CD4-positive, alpha-beta T cell treated with Interleukin-6 for 4 hours (primary cell): Measurements from ENCODE around the gene UNC5C.

Source experiments
- DNase-seq: peaks from one replicate; pipeline ENCODE4 v3.0.0-alpha.2; 2020; ENCODE audit warnings: mixed read lengths

UNC5C gene

DNA sequence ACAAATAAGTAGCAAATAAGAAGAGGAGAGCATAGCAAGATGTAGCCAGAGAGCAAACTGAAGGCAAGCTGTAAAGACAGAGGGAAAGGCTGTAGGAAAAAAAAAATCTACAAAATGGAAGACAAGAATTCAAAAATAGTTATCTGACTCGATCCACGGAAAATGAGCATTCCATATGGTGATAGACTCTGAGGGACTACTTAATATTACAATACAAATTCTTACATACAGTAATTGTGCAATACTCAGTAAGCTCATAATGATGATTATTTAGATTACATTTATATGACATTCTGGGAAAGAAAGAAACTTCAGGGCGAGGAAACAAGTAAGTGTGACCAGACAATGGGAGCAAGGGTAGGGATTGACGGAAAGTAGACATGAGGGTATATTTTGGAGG is 102.6 kb downstream of the UNC5C start:
- DNase-seq = no peak

DNA sequence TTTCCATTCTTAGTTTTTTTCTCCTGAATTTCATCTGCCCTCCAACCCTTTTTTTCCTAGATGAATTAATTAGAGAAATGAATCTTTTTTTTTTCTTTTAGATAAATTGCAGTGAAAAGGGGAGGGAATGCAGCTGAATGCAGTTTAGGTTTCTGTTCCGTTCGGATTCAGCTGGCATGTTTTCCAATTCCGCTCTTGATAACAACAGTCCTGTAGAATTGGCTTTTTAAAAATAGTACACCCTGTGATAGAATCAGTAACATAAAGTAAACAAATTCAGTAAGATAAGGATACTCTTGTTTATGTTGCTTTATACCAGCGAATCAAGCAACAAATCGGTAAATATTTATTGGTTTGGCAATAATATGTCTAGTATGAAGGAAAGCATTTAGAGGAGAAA is 103.5 kb downstream of the UNC5C start:
- DNase-seq = no peak

DNA sequence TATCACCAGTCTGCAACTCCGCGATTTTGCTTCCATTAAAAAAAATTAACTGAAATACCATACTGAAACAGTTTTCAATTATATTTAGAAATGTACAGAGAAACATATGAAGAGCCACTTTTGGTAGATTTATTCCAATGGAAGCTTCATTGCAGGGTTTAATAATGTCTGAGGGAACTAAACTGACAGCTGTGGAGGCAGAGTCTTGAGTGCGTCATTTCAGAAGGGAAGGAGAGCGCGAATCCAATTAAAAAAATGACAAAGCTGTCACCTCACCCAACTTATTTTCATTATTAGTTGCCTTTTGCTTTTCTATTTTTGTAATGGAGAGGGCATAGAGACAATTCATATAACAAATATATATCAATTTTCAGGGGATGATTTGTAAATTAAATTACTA is 104.0 kb downstream of the UNC5C start:
- DNase-seq = no peak

DNA sequence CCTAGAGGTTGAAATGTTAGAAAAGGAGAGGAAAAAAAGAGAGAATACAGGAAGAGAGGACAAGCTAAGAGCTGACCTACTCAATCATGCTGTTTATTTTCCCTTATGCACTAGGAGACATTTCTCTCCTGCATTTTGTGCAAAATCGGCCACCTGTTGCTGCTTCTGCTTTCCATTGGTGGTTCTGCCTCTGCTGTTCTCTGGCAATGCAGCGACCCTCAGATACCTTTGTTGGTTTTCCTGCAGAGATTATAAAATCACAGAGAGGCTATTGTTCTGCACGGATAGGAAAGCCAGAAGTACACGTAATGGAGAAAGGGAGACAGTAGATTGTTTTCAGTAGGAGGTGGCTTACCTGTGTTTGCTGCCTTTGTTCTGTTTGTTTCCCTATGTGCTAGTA is 108.9 kb downstream of the UNC5C start:
- DNase-seq = no peak

- DNase-seq = no peak
Observed at GRCh38 chr4:95439071-95439470, 109.7 kb downstream of the UNC5C start.

DNA sequence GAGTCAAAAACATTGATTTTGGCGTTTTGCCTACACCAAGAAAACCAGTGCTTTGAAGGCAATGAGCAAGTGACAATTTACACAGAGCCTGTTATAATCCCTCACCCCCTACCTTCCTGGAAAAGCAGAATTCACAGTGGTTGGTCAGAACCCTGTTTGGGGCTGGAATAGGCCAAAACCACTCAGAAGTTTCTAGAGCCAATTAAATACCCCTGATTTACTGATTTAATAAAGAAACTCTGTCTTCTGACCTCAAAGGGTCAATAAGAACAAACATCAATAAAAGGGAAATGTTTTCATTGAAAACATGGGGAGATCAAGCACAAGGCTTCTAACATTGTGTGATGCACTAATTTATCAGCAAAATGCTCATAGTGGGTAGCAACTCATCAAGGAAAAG is 116.3 kb downstream of the UNC5C start:
- DNase-seq = no peak

GRCh38 chr4:95431678-95432077 is 117.1 kb downstream of the UNC5C start:
- no peak for DNase-seq

DNA sequence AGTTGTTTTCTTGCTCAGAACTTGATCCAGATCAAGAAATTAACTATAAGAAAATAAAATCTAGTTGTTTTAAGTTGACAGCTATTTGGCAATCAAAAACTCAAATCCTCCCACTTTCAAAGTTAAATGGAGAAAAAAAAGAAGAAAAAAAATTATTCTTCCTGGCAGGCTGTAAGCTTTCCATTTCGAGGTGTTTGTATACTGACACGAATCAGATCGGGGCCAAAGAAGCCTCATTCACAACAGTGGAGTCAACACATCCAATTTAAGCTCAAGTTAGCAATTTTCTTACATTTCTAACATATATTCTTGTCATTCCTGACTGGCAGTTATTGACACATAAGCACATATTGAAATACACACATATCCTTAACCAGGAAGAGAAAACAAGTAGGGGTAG is 119.4 kb downstream of the UNC5C start:
- DNase-seq = no peak

DNA sequence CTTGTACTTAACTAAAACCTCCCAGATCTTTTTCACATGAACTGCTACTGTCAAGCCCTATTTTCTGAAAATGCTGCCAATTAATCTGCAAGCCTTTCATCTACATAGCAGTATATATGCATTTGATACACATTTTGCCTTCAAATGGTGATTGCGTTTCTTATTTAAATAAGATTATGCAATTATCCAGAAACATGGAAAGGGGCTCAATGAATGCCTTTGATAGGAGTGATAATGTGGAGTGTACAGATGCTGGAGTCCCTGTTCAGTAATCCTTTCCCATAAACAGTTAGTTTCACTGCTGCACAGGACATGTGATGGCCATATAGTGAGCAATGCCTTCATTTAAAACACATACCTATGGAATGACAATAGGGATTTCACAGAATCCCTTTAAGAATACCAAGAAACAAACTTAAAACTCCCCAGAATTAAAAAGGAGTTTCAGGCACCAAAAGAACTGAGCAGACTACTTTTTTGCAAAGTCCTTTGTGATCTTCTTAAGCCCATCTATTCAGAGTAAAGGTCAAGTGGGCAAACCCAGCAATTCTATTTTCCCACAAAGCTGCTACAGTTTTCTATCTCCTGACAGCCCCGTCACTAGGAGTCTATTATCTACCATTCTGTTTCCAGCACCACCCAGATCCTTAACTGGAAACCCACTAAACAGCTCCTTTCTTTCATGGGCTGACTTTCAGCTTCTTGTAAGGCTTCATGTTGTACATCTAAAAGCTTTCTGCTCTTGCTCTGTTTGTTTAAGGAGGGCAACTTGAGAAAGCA is 120.3 kb downstream of the UNC5C start:
- no peak for DNase-seq

DNA sequence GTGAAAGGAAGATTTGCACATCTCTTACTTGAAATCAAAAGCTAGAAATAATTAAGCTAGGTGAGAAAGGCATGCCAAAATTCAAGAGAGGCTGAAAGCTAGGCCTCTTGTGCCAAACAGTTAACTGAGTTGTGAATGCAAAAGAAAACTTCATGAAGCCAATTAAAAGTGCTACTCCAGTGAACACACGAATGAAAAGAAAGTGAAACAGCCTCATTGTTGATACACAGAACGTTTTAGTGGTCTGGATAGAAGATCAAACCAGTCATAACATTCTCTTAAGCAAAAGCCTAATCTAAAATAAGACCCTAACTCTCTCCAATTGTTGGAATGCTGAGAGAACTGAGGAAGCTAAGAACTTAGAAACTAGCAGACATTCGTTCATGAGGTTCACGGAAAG is 122.3 kb downstream of the UNC5C start:
- DNase-seq = no peak

DNA sequence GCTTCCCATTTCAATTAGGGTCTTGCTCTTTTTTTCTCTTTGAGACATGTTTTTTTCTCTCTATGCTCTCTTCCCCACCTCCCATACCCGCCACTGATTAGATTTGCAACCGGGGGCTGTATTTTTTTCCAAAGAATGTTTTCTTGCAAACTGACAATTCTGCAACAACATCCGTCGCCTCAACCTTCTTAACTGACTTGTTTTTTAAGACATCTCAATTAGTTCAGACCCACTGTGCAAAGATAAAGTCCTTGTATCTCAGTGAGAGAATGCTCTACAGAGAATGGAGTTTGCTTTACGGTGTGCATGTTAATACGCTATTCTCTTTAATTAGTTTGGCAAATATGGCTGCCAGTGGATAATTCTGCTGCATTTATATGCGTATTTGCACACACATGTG is 126.3 kb downstream of the UNC5C start:
- no peak for DNase-seq

DNA sequence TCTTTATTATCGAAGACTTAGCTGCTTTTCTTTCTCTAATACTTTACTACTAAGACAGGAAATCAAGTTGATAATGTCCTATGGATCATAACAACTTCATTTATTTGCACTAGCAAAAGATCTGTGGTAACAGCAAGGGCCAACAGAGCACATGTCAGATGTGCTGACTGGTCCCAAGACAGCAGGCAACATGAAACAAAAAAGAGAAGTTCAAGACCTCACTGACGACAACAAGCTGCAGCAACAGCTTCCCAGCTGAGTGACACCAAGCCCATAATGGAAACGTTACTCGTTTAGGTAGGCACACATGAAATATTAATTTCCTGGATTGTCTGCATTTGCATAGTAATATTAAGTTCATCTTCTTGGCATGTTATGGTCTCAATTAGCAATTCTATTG is 126.9 kb downstream of the UNC5C start:
- DNase-seq = no peak

- DNase-seq = no peak
Observed at GRCh38 chr4:95417531-95417930, 131.2 kb downstream of the UNC5C start.

GRCh38 chr4:95415346-95415771 is 133.4 kb downstream of the UNC5C start:
- DNase-seq = no peak

- DNase-seq = no peak
Observed at GRCh38 chr4:95411371-95412088, 137.2 kb downstream of the UNC5C start.

GRCh38 chr4:95410387-95410977 is 138.3 kb downstream of the UNC5C start:
- no peak for DNase-seq

DNA sequence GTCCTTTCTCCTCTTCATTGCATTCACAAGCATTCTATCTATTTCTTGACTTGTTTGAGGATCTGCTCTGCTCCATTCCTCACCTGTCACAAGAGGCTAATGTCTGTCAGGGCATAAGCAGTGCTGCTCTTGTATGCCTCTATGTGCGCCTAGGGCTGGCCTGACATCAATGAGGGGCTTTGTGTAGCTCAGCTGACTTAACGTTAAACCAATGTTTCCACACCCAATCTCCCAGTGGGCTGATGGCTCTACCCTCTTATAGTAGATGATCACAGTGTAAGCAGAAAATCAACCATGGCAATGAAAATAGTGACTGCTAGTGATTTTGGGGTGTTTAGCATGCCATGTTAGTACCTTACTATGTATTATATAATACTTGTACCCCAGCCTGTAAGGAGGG is 139.0 kb downstream of the UNC5C start:
- DNase-seq = no peak

GRCh38 chr4:95409127-95409526 is 139.6 kb downstream of the UNC5C start:
- DNase-seq = no peak

DNA sequence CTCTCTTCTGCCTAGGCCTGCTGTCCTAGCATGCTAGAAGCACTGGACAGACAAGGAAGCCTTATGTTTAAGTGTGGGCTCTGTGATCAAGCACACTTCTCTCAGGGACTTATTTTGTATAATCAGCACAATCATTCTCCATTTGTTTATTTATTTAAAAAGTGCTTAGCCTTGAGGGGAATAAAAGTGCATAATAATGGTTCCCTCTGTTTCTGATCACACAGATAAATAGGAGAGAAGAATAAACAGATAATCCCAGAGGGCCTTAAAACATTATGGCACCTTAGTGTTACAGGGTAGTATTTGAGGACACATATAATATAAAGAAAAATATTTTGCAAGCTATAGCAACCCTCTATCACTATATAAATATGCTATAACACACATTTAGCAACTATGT is 146.5 kb downstream of the UNC5C start:
- no peak for DNase-seq

DNA sequence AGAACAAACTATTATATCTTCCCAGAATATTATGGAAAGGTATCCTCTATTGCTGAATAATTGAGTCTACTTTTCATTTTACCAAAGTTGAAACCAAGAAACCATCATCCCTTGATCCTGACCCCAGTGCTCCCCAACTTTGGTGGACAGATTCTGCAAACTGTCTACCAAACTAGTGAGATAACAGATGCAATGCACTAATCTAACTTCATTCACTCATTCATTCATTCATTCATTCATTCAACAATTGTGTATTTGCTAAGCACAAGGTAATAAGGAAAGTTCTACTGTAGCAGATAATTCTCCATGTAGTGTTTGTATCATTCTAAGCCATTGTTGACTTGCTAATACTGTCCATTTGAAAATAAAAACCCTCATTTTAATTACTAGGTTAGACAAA is 150.6 kb downstream of the UNC5C start:
- DNase-seq = no peak

GRCh38 chr4:95394752-95395306 is 153.9 kb downstream of the UNC5C start:
- DNase-seq = no peak

DNA sequence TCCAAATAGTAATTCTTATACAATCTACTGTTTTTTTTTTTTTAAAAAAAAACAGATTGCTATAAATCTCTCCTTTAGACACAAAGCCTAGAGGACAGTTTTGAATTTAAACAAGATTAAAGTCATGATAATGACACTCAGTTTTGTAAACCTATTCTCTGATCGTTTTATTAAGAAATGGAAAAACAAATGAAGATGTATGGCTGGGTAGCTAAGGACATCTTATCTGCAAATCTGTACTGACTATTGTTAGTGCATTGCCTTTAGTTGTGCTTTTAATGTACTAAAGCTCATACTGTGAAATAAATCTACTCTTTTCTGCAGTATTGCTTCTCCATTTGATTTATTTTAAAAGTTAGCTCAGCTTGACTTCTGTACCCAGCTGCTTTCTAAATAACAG is 155.0 kb downstream of the UNC5C start:
- no peak for DNase-seq

DNA sequence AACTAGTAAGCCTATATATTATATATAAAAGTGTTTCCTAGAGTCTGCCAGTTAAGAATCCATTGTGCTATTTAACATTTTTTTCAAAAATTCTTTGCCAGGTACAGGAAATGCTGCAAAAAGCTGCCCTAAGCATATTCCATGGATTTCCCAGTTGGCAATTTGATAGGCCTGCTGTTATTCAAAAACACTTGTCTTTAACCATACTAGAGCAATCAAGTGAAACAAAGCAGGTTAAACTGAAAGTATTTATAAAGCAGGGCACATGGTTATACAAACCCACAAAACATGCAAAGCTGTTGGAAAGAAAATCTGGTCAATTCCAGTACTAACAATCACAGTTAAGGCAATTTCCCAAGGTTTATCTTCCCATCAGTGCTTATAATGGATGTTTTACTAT is 159.9 kb downstream of the UNC5C start:
- no peak for DNase-seq

DNA sequence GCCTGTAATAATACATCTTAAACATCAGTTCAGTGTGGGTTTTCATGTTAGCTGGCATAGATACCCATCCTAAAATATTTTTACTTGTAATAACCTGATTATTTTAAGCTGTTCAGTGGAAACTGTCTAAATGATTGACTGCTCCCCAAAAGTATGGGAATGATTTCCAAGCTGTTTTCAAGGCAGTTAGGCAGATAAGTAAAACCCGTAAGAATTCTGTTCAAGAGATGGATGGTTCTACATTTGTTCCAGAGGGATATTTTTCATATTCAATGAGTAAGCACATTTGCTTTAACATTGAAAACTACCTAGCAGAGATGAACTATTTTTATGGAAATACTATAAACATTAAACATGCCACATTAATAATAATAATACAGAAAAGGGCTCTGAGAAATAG is 161.1 kb downstream of the UNC5C start:
- DNase-seq = no peak
